DND-41 (cell line): ENCODE measurements around the gene WFDC8.

Source experiments
- EZH2 ChIP-seq: IDR thresholded peaks from 3 replicates; pipeline ENCODE4 v1.6.1; 2012; ENCODE audit warnings: borderline replicate concordance, low read depth, mild to moderate bottlenecking, moderate library complexity, low read length, inconsistent platforms; ENCODE audit not compliant: severe bottlenecking
- TF ChIP-seq, protein P1 (sequence below): IDR thresholded peaks from 2 replicates; pipeline ENCODE4 v1.5.1; 2012; ENCODE audit warnings: borderline replicate concordance, low read length, moderate library complexity, mild to moderate bottlenecking; ENCODE audit not compliant: poor library complexity, severe bottlenecking; ENCODE audit errors: extremely low read depth

DNA sequence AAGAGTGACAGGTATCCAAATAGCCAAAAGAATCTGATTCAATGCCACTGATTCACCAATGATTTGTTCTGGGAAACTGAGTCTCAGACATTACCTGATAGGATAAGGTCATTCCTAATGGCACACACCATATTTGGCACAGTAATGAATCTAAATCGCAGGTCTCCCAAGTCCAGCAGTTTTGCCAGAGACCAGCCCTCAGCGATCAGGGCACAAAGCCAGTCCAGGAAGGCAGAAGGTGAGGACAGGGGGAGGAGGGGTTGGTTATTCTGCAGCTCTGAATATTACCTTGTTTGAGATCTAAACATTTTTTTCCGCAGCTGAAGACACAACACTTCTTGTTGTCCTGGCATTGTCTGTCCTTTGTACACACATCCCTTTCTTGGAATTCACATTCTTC is 33.7 kb downstream of the WFDC8 start:
- TF ChIP-seq, protein P1, sequence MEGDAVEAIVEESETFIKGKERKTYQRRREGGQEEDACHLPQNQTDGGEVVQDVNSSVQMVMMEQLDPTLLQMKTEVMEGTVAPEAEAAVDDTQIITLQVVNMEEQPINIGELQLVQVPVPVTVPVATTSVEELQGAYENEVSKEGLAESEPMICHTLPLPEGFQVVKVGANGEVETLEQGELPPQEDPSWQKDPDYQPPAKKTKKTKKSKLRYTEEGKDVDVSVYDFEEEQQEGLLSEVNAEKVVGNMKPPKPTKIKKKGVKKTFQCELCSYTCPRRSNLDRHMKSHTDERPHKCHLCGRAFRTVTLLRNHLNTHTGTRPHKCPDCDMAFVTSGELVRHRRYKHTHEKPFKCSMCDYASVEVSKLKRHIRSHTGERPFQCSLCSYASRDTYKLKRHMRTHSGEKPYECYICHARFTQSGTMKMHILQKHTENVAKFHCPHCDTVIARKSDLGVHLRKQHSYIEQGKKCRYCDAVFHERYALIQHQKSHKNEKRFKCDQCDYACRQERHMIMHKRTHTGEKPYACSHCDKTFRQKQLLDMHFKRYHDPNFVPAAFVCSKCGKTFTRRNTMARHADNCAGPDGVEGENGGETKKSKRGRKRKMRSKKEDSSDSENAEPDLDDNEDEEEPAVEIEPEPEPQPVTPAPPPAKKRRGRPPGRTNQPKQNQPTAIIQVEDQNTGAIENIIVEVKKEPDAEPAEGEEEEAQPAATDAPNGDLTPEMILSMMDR: no peak
- no peak for TF ChIP-seq EZH2
